ENCODE measurements around the gene ZNF133.

DNA sequence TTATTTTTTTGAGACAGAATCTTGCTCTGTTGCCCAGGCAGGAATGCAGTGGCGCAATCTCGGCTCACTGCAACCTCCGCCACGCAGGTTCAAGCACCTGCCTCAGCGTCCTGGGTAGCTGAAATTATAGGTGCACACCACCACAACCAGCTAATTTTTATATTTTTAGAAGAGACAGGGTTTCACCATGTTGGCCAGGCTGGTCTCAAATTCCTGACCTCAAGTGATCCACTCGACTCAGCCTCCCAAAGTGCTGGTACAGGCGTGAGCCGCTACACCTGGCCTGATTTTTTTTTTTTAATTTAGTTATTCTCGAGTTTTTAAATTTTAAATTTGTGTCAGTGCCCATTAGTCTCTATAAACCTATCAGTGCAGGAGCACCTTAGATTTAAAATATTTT lies 24.4 kb downstream of the ZNF133 start:
- TF ChIP-seq EZH2 (IDR thresholded peaks at IDR 0.05) = no peak
- no peak for TF ChIP-seq POLR2AphosphoS5 (IDR thresholded peaks at IDR 0.05; ENCODE audit: borderline replicate concordance, low read depth, low read length)
